IMR-90 (cell line): Measurements from ENCODE around the gene NDRG4. TPM values are rescaled to one million over a fixed set of nuclear protein-coding genes. Genes with fewer than 3 reads are reported as not detected.

Experiments
- ATAC-seq: fragments of 200-7000 bp; cut with Tn5 transposase; 2 replicates; pipeline ENCODE4 v1.9.1; 2020; ENCODE audit warnings: low read depth, mild to moderate bottlenecking, moderate library complexity
- BruUV-seq: library from RNA; stranded (reverse); fragments of 400-500 nt; replicated peaks from 2 replicates; lab custom pipeline; 2021; lab: Mats Ljungman, UMichigan
- CTCF ChIA-PET: fragments of 300-600 bp; formaldehyde crosslinking; extraction: SDS; loops from one replicate; lab custom pipeline; 2021; ENCODE audit warnings: antibody characterized with exemption; lab: Yijun Ruan, JAX
- POLR2A ChIA-PET: fragments of 300-600 bp; sonication (Branson Sonifier 250); formaldehyde crosslinking; loops from one replicate; lab custom pipeline; 2022; ENCODE audit warnings: antibody characterized with exemption; ENCODE audit not compliant: unreplicated experiment; lab: Charles Lee
- DNase-seq: peaks from one replicate; pipeline ENCODE4 v3.0.0; 2013
- H2AFZ ChIP-seq: replicated peaks from 2 replicates; pipeline ENCODE3; 2013; ENCODE audit warnings: low read length, mild to moderate bottlenecking; ENCODE audit not compliant: poor library complexity
- H2AK5ac ChIP-seq: 2 replicates; pipeline ENCODE4 v1.6.1; 2013; ENCODE audit warnings: low read depth, low read length, inconsistent platforms
- H2AK9ac ChIP-seq: replicated peaks from 2 replicates; pipeline ENCODE3; 2013; ENCODE audit warnings: mild to moderate bottlenecking, low read depth, low read length, moderate library complexity; ENCODE audit not compliant: poor library complexity
- H2BK120ac ChIP-seq: 2 replicates; pipeline ENCODE4 v1.6.1; 2013; ENCODE audit warnings: low read depth, low read length, inconsistent platforms
- H2BK15ac ChIP-seq: 3 replicates; pipeline ENCODE4 v1.6.1; 2013; ENCODE audit warnings: low read depth, low read length, inconsistent platforms
- H2BK20ac ChIP-seq: 2 replicates; pipeline ENCODE4 v1.6.1; 2013; ENCODE audit warnings: low read depth, mild to moderate bottlenecking, inconsistent platforms, low read length, moderate library complexity
- H2BK5ac ChIP-seq: 2 replicates; pipeline ENCODE4 v1.6.1; 2013; ENCODE audit warnings: mild to moderate bottlenecking, low read depth, low read length, inconsistent platforms; ENCODE audit not compliant: poor library complexity, severe bottlenecking
- H3K14ac ChIP-seq: replicated peaks from 2 replicates; pipeline ENCODE4 v1.6.1; 2013; ENCODE audit warnings: low read depth, low read length, inconsistent platforms
- H3K18ac ChIP-seq: 2 replicates; pipeline ENCODE4 v1.6.1; 2013; ENCODE audit warnings: low read depth, low read length, control low read depth
- H3K23ac ChIP-seq: 2 replicates; pipeline ENCODE4 v1.6.1; 2013; ENCODE audit warnings: low read depth, low read length, inconsistent platforms
- H3K27ac ChIP-seq: 2 replicates; pipeline ENCODE4 v1.5.1; 2013; ENCODE audit warnings: mild to moderate bottlenecking, control low read depth, low read length; ENCODE audit not compliant: insufficient read depth
- H3K27me3 ChIP-seq: 2 replicates; pipeline ENCODE4 v1.6.1; 2013; ENCODE audit warnings: low read length; ENCODE audit not compliant: control insufficient read depth, insufficient read depth
- H3K36me3 ChIP-seq: 2 replicates; pipeline ENCODE4 v1.6.1; 2013; ENCODE audit warnings: low read length, mixed read lengths; ENCODE audit not compliant: control insufficient read depth, insufficient read depth
- H3K4ac ChIP-seq: 2 replicates; pipeline ENCODE4 v1.6.1; 2013; ENCODE audit warnings: low read depth, low read length, inconsistent platforms
- H3K4me1 ChIP-seq: 2 replicates; pipeline ENCODE4 v1.6.1; 2013; ENCODE audit warnings: low read length, mixed read lengths; ENCODE audit not compliant: control insufficient read depth, insufficient read depth
- H3K4me2 ChIP-seq: 2 replicates; pipeline ENCODE4 v1.6.1; 2013; ENCODE audit warnings: low read depth, mild to moderate bottlenecking, control low read depth, low read length, moderate library complexity
- H3K4me3 ChIP-seq: 2 replicates; pipeline ENCODE4 v1.5.1; 2013; ENCODE audit warnings: low read depth, mild to moderate bottlenecking, control low read depth, low read length, moderate library complexity; ENCODE audit not compliant: insufficient read depth
- H3K56ac ChIP-seq: 2 replicates; pipeline ENCODE4 v1.6.1; 2013; ENCODE audit warnings: low read length, inconsistent platforms; ENCODE audit not compliant: insufficient read depth; ENCODE audit errors: extremely low read depth
- H3K79me1 ChIP-seq, 2 experiments: 2 replicates each; pipeline ENCODE4 v1.6.1; 2013; ENCODE audit warnings: low read length in 2 of 2, inconsistent platforms in 1 of 2, low read depth in 1 of 2
- H3K9ac ChIP-seq: 2 replicates; pipeline ENCODE4 v1.6.1; 2013; ENCODE audit warnings: low read depth, low read length, control low read depth
- H3K9me1 ChIP-seq: 2 replicates; pipeline ENCODE4 v1.6.1; 2013; ENCODE audit warnings: low read length, inconsistent platforms; ENCODE audit not compliant: insufficient read depth
- H3K9me3 ChIP-seq: 2 replicates; pipeline ENCODE4 v1.6.1; 2013; ENCODE audit warnings: low read length; ENCODE audit not compliant: control insufficient read depth, insufficient read depth
- H4K20me1 ChIP-seq: 2 replicates; pipeline ENCODE4 v1.6.1; 2013; ENCODE audit warnings: low read length, inconsistent platforms; ENCODE audit not compliant: insufficient read depth
- H4K5ac ChIP-seq: 2 replicates; pipeline ENCODE4 v1.6.1; 2013; ENCODE audit warnings: mild to moderate bottlenecking, low read depth, low read length, control low read depth
- H4K8ac ChIP-seq, 2 experiments: 2 replicates each; pipeline ENCODE4 v1.6.1; 2013; ENCODE audit warnings: low read depth in 2 of 2, low read length in 2 of 2, control low read depth in 1 of 2, inconsistent platforms in 1 of 2
- H4K91ac ChIP-seq: 2 replicates; pipeline ENCODE4 v1.6.1; 2013; ENCODE audit warnings: low read depth, low read length, inconsistent platforms; ENCODE audit not compliant: insufficient read depth
- CHD1 ChIP-seq: IDR thresholded peaks from 2 replicates; pipeline ENCODE4 v1.6.1; 2012; ENCODE audit warnings: low read depth, low read length, improper control_type of control experiment
- CTCF ChIP-seq: conservative IDR thresholded peaks from 2 replicates; pipeline ENCODE4 v1.5.1; 2012; ENCODE audit warnings: mild to moderate bottlenecking, low read depth, low read length, improper control_type of control experiment
- MXI1 ChIP-seq: IDR thresholded peaks from 2 replicates; pipeline ENCODE4 v1.6.1; 2012; ENCODE audit warnings: low read depth, mild to moderate bottlenecking, low read length, moderate library complexity, borderline replicate concordance
- NFE2L2 ChIP-seq: fragments of 150-350 bp; IDR thresholded peaks from 2 replicates; pipeline ENCODE4 v1.6.1; 2016; ENCODE audit warnings: low read depth, mild to moderate bottlenecking, low read length
- POLR2A ChIP-seq: IDR thresholded peaks from 2 replicates; pipeline ENCODE4 v1.6.1; 2012; ENCODE audit warnings: mild to moderate bottlenecking, low read depth, low read length
- RAD21 ChIP-seq: IDR thresholded peaks from 2 replicates; pipeline ENCODE4 v1.6.1; 2012; ENCODE audit warnings: low read length, improper control_type of control experiment
- RCOR1 ChIP-seq: IDR thresholded peaks from 2 replicates; pipeline ENCODE4 v1.6.1; 2012; ENCODE audit warnings: mild to moderate bottlenecking, low read length, improper control_type of control experiment; ENCODE audit not compliant: insufficient replicate concordance
- RFX5 ChIP-seq: IDR thresholded peaks from 2 replicates; pipeline ENCODE4 v1.8.0; 2012; ENCODE audit warnings: low read depth, mild to moderate bottlenecking, low read length, moderate library complexity
- WGBS, 2 experiments: methylation state at CpG; one replicate each; pipeline versions ENCODE4 v1.1.5 to v1.1.7; 2013; ENCODE audit warnings: missing lambda C conversion rate in 2 of 2; ENCODE audit not compliant: insufficient read length in 1 of 2; ENCODE audit errors: extremely low coverage in 2 of 2; 5-methylcytosine and 5-hydroxymethylcytosine counted together
- dilution Hi-C: fragments of 300-500 bp; cut with HindIII; formaldehyde crosslinking; loops from one replicate; pipeline ENCODE4 v1.14.3; 2018; ENCODE audit warnings: low sequenced_read_pairs; ENCODE audit not compliant: unreplicated experiment
- in situ Hi-C: fragments of 300-500 bp; cut with MboI; formaldehyde crosslinking; loops from 3 replicates; pipeline ENCODE4 v1.14.3; 2019; ENCODE audit warnings: low sequenced_read_pairs, inconsistent platforms, mixed read lengths
- intact Hi-C: fragments of 100-400 bp; cut with micrococcal nuclease; formaldehyde crosslinking; loops from 2 replicates; pipeline ENCODE4 v1.10.0; 2022
- polyA plus RNA-seq, 3 experiments: library from polyadenylated mRNA; depleted of rRNA; stranded (reverse); fragments of >200 nt; gene quantifications; 2 replicates each; pipeline ENCODE4 v1.2.3, GENCODE V29; 2012; ENCODE audit warnings: low replicate concordance in 1 of 3
- total RNA-seq: library from RNA; depleted of rRNA; stranded (reverse); fragments of >200 nt; gene quantifications from 2 replicates; pipeline ENCODE4 v1.2.3, GENCODE V29; 2012

The NDRG4 gene
- total and polyA plus RNA-seq, 2 of the 4 experiments (the other 2 are of a cell fraction), result 10.9 to 23.5 TPM

DNA sequence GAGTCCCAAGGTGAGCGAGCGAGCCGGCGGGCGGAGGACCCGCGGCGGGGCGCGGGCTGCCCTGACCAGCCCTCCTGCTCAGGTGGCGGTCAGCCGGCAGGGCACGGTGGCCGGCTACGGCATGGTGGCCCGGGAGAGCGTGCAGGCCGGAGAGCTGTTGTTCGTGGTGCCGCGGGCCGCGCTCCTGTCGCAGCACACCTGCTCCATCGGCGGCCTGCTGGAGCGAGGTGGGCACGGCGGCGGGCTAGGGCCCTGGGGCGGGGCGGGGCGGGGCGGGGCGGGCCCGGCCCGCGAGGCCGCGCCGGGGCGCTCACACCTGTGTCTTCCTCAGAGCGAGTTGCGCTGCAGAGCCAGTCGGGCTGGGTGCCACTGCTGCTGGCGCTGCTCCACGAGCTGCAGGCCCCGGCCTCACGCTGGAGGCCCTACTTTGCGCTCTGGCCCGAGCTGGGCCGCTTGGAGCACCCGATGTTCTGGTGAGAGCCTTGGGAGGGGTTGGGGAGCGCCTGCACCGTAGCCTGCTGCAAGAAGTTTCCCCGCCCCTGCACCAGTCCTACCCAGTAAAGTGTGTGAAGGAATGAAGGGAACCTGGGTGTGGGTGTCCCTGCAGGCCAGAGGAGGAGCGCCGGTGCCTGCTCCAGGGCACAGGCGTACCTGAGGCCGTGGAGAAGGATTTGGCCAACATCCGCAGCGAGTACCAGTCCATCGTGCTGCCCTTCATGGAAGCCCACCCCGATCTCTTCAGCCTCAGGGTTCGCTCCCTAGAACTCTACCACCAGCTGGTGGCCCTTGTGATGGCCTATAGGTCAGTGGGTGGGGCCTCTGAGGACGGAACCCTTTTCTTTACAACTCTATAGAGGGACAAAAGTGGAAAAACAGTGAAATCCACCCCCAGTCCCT lies 16.2 kb downstream of the NDRG4 start:
- peak overlapping the region; percentile 93 for H2AFZ ChIP-seq
- peak overlapping the region; percentile 63 for H3K4me2 ChIP-seq
- peak overlapping the region; percentile 50; the same call in 1 of the 2 replicates for H3K27ac ChIP-seq
- WGBS, 2 experiments, result 10% methylated on average over 13 of the region's 66 CpGs; no CpG with 5 or more reads in 1 of the 2 experiments
- H3K36me3 ChIP-seq, result peaks cover 31% of the 10 kb centered on the region
- 0 out of 2 replicates have a peak overlapping the region, but pooled peaks have one; percentile 14 for H2AK5ac ChIP-seq
- no peak overlapping the region for H3K18ac ChIP-seq
- H3K4me3 ChIP-seq, result peak overlapping the region; percentile 81
- H2BK20ac ChIP-seq, result no peak overlapping the region
- H3K9me3 ChIP-seq, result no peaks in the 10 kb centered on the region
- no peak overlapping the region for H4K91ac ChIP-seq
- no peak overlapping the region for H3K56ac ChIP-seq
- no peaks in the 10 kb centered on the region for H3K27me3 ChIP-seq
- H2AK9ac ChIP-seq, result peak overlapping the region; percentile 83
- no peak overlapping the region for H2BK5ac ChIP-seq
- intact Hi-C loops (no loop called here), in situ Hi-C loops (no loop called here), dilution Hi-C loops (no loop called here)
- ATAC-seq, result no peak; the same call in none of the 2 replicates
- 0 out of 2 replicates have a peak, but pooled peaks cover 2% of the 10 kb centered on the region for H3K4me1 ChIP-seq
- H3K23ac ChIP-seq, result no peak overlapping the region
- no peak overlapping the region for H4K5ac ChIP-seq
- H3K4ac ChIP-seq, result no peak overlapping the region
- no peak overlapping the region for H2BK15ac ChIP-seq
- POLR2A ChIA-PET, result no interaction called here
- no peak for DNase-seq
- no peak for TF ChIP-seq MXI1
- no peak for TF ChIP-seq POLR2A
- TF ChIP-seq NFE2L2, result no peak
- no peak for TF ChIP-seq RCOR1
- TF ChIP-seq CTCF, result no peak
- TF ChIP-seq RAD21, result no peak
- no peak for TF ChIP-seq RFX5
- no peak for TF ChIP-seq CHD1
- H3K79me1 ChIP-seq, result peaks cover 11 to 21% of the 10 kb centered on the region in 2 experiments; a peak in 3 of 4 replicates
- no peak overlapping the region for H2BK120ac ChIP-seq
- no peaks in the 10 kb centered on the region; the same call in 1 of the 2 replicates for H3K9me1 ChIP-seq
- CTCF ChIA-PET, result no interaction called here
- no TSS peak for BruUV-seq
- peaks cover 11% of the 10 kb centered on the region; the same call in 1 of the 2 replicates for H4K20me1 ChIP-seq
- H3K9ac ChIP-seq, result peak overlapping the region; percentile 66
- H4K8ac ChIP-seq, result 0 out of 4 replicates have a peak overlapping the region, but pooled peaks of 1 of the 2 experiments have one; percentile 75
- H3K14ac ChIP-seq, result no peak overlapping the region
